ENCODE measurements around the gene HORMAD1. TPM values are rescaled to one million over a fixed set of nuclear protein-coding genes. Genes with fewer than 3 reads are reported as not detected.
A peak's percentile ranks its signal among the peaks of the same experiment; 100 is the strongest.
"Not testable (repeated sequence)": the region's sequence is repeated elsewhere in the genome, so short reads cannot be mapped to it uniquely, and the experiment has no call there.

HORMAD1 gene, protein sequence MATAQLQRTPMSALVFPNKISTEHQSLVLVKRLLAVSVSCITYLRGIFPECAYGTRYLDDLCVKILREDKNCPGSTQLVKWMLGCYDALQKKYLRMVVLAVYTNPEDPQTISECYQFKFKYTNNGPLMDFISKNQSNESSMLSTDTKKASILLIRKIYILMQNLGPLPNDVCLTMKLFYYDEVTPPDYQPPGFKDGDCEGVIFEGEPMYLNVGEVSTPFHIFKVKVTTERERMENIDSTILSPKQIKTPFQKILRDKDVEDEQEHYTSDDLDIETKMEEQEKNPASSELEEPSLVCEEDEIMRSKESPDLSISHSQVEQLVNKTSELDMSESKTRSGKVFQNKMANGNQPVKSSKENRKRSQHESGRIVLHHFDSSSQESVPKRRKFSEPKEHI
- total RNA-seq (2021), result not detected in 2 replicates
- percentile 7 among the genes with signal in this experiment for Bru-seq, nascent RNA
- percentile 16 among the genes with signal in this experiment for BruChase-seq, experiment 1, labeled RNA remaining after a 2-hour chase
- percentile 13 among the genes with signal in this experiment for BruChase-seq, experiment 2, labeled RNA remaining after a 6-hour chase
- long read RNA-seq, result 0 reads

DNA sequence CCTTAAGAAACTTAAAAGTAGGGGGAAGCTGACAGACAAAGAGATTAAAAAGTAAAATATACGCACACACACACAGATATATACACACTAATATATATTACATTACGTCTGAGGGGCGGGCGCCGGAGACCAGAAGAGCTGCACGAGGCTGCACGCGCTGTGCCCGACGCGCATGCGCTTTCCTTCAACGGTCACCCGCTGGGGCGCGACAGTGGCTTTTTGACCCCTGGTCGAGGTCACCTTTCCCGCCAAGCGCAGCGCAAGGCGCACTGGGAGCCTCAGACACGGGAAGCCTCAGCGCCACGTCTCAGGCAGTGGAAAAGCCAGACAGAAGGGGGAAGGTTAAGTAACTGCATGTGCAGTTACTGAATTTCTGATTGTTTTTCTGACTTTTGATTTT is at the start of gene HORMAD1:
Gene HORMAD1 (minus strand): TSS at position 193 of the 400 bp plus-strand sequence. CDS start 1,390 bp downstream, outside the sequence.
- no peaks in the 10 kb centered on the region for H3K36me3 ChIP-seq (ENCODE audit: insufficient read depth, low read length, poor library complexity, severe bottlenecking)
- CTCF ChIA-PET, result no interaction called here

DNA sequence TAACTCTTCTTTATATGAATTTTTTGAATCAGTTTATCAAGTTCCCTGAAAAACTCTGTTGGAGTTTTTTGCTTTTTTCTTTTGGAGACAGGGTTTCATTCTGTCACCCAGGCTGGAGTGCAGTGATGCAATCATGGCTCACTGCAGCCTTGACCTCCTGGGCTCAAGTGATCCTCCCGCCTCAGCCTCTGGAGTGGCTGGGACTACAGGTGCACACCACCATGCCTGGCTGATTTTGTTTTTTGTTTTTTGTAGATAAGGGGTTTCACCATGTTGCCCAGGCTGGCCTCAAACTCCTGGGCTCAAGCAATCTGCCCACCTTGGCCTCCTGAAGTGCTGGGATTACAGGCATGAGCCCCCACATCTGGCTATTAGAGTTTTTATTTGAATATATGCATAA is 47.0 kb upstream of the HORMAD1 start:
- DNase-seq (ENCODE audit: low spot score); H3K4me3 ChIP-seq (ENCODE audit: low read depth, low read length, poor library complexity, severe bottlenecking); BruUV-seq (replicated peaks); intact Hi-C loops (cut with micrococcal nuclease; ENCODE audit: unreplicated experiment); POLR2A ChIA-PET (ENCODE audit: low non-redundant PET); H3K4me1 ChIP-seq (ENCODE audit: insufficient read depth, low read length, poor library complexity, severe bottlenecking); CTCF ChIA-PET; H3K9me3 ChIP-seq (ENCODE audit: low read depth, low read length, poor library complexity, severe bottlenecking); H3K36me3 ChIP-seq (ENCODE audit: insufficient read depth, low read length, poor library complexity, severe bottlenecking); H3K27me3 ChIP-seq (replicated peaks; ENCODE audit: insufficient read depth, low read depth, low read length, poor library complexity); H3K27ac ChIP-seq (ENCODE audit: low read depth, low read length, poor library complexity, severe bottlenecking): not testable (repeated sequence)

More for the DNA sequence above, at the start of gene HORMAD1:
- TF ChIP-seq, protein P1, sequence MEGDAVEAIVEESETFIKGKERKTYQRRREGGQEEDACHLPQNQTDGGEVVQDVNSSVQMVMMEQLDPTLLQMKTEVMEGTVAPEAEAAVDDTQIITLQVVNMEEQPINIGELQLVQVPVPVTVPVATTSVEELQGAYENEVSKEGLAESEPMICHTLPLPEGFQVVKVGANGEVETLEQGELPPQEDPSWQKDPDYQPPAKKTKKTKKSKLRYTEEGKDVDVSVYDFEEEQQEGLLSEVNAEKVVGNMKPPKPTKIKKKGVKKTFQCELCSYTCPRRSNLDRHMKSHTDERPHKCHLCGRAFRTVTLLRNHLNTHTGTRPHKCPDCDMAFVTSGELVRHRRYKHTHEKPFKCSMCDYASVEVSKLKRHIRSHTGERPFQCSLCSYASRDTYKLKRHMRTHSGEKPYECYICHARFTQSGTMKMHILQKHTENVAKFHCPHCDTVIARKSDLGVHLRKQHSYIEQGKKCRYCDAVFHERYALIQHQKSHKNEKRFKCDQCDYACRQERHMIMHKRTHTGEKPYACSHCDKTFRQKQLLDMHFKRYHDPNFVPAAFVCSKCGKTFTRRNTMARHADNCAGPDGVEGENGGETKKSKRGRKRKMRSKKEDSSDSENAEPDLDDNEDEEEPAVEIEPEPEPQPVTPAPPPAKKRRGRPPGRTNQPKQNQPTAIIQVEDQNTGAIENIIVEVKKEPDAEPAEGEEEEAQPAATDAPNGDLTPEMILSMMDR (conservative IDR thresholded peaks at IDR 0.05; ENCODE audit: low read depth, low read length), result no peak
- no peak for TF ChIP-seq EZH2 (IDR thresholded peaks at IDR 0.05; ENCODE audit: borderline replicate concordance, low read depth, low read length, poor library complexity, severe bottlenecking)
- H3K4me3 ChIP-seq (ENCODE audit: low read depth, low read length, poor library complexity, severe bottlenecking), result no peak within 1 kb of the TSS
- DNase-seq (ENCODE audit: low spot score), result no peak
- intact Hi-C loops (cut with micrococcal nuclease; ENCODE audit: unreplicated experiment), result no loop called here
- no peaks in the 10 kb centered on the region for H3K4me1 ChIP-seq (ENCODE audit: insufficient read depth, low read length, poor library complexity, severe bottlenecking)
- POLR2A ChIA-PET (ENCODE audit: low non-redundant PET), result no interaction called here
- H3K27me3 ChIP-seq (replicated peaks; ENCODE audit: insufficient read depth, low read depth, low read length, poor library complexity), result no peaks in the 10 kb centered on the region
- H3K9me3 ChIP-seq (ENCODE audit: low read depth, low read length, poor library complexity, severe bottlenecking), result no peaks in the 10 kb centered on the region
- BruUV-seq (replicated peaks), result no TSS peak
- H3K27ac ChIP-seq (ENCODE audit: low read depth, low read length, poor library complexity, severe bottlenecking), result no peak within 1 kb of the TSS

DNA sequence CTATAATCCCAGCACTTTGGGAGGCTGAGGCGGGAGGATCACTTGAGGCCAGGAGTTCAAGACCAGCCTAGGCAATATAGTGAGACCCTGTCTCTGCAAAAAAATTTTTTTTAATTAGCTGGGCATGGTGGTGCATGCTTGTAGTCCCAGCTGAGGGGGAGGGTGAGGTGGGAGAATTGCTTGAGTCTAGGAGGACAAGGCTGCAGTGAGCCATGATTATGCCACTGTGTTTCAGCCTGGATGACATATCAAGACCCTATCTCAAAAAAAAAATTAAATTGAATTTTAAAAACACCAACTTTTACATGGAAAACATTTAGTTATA is 45.2 kb upstream of the HORMAD1 start:
- H3K4me1 ChIP-seq (ENCODE audit: insufficient read depth, low read length, poor library complexity, severe bottlenecking); DNase-seq (ENCODE audit: low spot score); CTCF ChIA-PET; POLR2A ChIA-PET (ENCODE audit: low non-redundant PET); BruUV-seq (replicated peaks); H3K27me3 ChIP-seq (replicated peaks; ENCODE audit: insufficient read depth, low read depth, low read length, poor library complexity); intact Hi-C loops (cut with micrococcal nuclease; ENCODE audit: unreplicated experiment); H3K36me3 ChIP-seq (ENCODE audit: insufficient read depth, low read length, poor library complexity, severe bottlenecking); H3K9me3 ChIP-seq (ENCODE audit: low read depth, low read length, poor library complexity, severe bottlenecking): not testable (repeated sequence)
- Histone ChIP-seq H3K27ac (ENCODE audit: low read depth, low read length, poor library complexity, severe bottlenecking) (peak overlapping the region; percentile 15), H3K4me3 (ENCODE audit: low read depth, low read length, poor library complexity, severe bottlenecking) (peak overlapping the region; percentile 26)

DNA sequence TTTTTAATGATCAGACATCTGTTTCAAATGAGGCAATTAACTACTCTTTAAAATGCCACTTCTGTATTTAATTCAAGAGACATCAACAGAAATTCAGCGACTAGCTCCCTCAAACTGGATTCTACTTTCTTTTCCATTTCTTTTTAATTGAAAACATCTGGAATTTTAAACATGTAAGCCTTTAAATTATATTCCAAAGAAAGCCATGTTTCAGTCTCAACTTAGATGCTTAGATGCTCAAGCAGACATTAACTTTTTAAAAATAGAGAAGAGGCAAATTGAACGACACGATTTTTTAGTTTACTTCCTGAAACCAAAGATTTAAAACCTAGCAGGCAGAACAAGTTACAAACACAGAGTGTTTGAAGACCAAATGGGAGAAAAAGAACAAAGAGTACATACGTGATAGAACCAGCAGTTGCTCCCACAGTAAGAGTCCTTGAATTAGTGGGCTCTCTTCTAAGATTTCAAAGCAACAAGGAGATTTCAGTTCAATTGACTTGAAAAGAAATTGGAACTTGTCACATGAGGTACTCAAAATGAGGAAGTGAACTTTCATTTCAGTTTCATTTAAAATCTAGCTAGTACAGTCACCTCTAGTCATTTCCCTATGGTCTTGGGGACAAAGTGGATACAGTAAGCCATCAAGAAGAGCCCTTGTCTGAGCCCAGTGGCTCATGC is 44.7 kb upstream of the HORMAD1 start, which contains the start of gene CTSS:
Gene CTSS (minus strand): TSS at position 483 of the 681 bp plus-strand sequence. CDS start 1,015 bp downstream, outside the sequence.
- BruUV-seq (replicated peaks), result TSS peak; percentile 88
- Histone ChIP-seq H3K4me3 (ENCODE audit: low read depth, low read length, poor library complexity, severe bottlenecking) (peak within 1 kb of the TSS; percentile 26), H3K27ac (ENCODE audit: low read depth, low read length, poor library complexity, severe bottlenecking) (peak within 1 kb of the TSS; percentile 15), H3K4me1 (ENCODE audit: insufficient read depth, low read length, poor library complexity, severe bottlenecking) (peaks cover 4% of the 10 kb centered on the region), H3K36me3 (ENCODE audit: insufficient read depth, low read length, poor library complexity, severe bottlenecking) (no peaks in the 10 kb centered on the region), H3K27me3 (replicated peaks; ENCODE audit: insufficient read depth, low read depth, low read length, poor library complexity) (no peaks in the 10 kb centered on the region), H3K9me3 (ENCODE audit: low read depth, low read length, poor library complexity, severe bottlenecking) (no peaks in the 10 kb centered on the region)
- no peak for TF ChIP-seq EZH2 (IDR thresholded peaks at IDR 0.05; ENCODE audit: borderline replicate concordance, low read depth, low read length, poor library complexity, severe bottlenecking)
- TF ChIP-seq, protein P1 (conservative IDR thresholded peaks at IDR 0.05; ENCODE audit: low read depth, low read length), result no peak
- ChIA-PET CTCF (no interaction called here), POLR2A (ENCODE audit: low non-redundant PET) (no interaction called here)
- DNase-seq (ENCODE audit: low spot score), result peak; percentile 17
- intact Hi-C loops (cut with micrococcal nuclease; ENCODE audit: unreplicated experiment), result no loop called here
